Cardiac fibroblast (primary cell): ENCODE results near the gene MID1.

ENCODE experiments used
- DNase-seq, 2 donors: peaks; one replicate each; pipeline versions ENCODE4 v3.0.0 to v3.0.0-alpha.2; 2010; ENCODE audit warnings: low read depth in 2 of 2
- H3K4me3 ChIP-seq, 2 donors: replicated peaks in 1 of 2; 1 replicate in 1 of 2; 2 replicates in 1 of 2; pipeline ENCODE4 v1.5.1; 2011; ENCODE audit warnings: low read depth in 2 of 2, low read length in 2 of 2, mild to moderate bottlenecking in 2 of 2, moderate library complexity in 1 of 2
- CTCF ChIP-seq: IDR thresholded peaks from one replicate; pipeline ENCODE4 v1.5.1; 2011; ENCODE audit warnings: low read depth, mild to moderate bottlenecking, low read length, inconsistent platforms

Gene MID1

GRCh38 chrX:10622197-10622596, 1.8 kb upstream of the MID1 start:
- H3K4me3 ChIP-seq = no peak overlapping the region
- DNase-seq = no peak
- TF ChIP-seq CTCF = no peak

GRCh38 chrX:10619425-10620046, 849 bp downstream of the MID1 start:
- H3K4me3 ChIP-seq = peak overlapping the region; percentile 67 to 68
- peak; percentile 22 to 31 for DNase-seq

GRCh38 chrX:10618961-10619360, 1.4 kb downstream of the MID1 start:
- H3K4me3 ChIP-seq = peak overlapping the region; percentile 67 to 68
- peak; percentile 13 to 41 for DNase-seq
- TF ChIP-seq CTCF = no peak

More at GRCh38 chrX:10619425-10620046, 849 bp downstream of the MID1 start:
- TF ChIP-seq CTCF = no peak

- H3K4me3 ChIP-seq = peak overlapping the region; percentile 67 to 68
- DNase-seq = peak in 1 of 2 donors; percentile 53
- no peak for TF ChIP-seq CTCF
Measured at GRCh38 chrX:10617999-10618351, 2.4 kb downstream of the MID1 start.

- no peak for TF ChIP-seq CTCF
- no peak for DNase-seq
- peak overlapping the region in 1 of 2 donors; percentile 67 for H3K4me3 ChIP-seq
Measured at GRCh38 chrX:10617186-10617998, 3.0 kb downstream of the MID1 start.

GRCh38 chrX:10615931-10616774, 4.2 kb downstream of the MID1 start:
- peak; percentile 59 for TF ChIP-seq CTCF
- H3K4me3 ChIP-seq = no peak overlapping the region
- DNase-seq = peak; percentile 68 to 76
